ENCODE measurements around the gene SPATA16.
"Not testable (repeated sequence)": the region's sequence is repeated elsewhere in the genome, so short reads cannot be mapped to it uniquely, and the experiment has no call there.

Gene SPATA16

GRCh38 chr3:172876297-172876696, 264.7 kb downstream of the SPATA16 start:
- Histone ChIP-seq H3K36me3 (no peaks in the 10 kb centered on the region), H3K27me3 (no peaks in the 10 kb centered on the region), H3K9me3 (peaks cover 0 to 4% (median 0%) of the 10 kb centered on the region in 3 donors), H3K4me3 (no peak overlapping the region), H3K4me1 (no peaks in the 10 kb centered on the region), H3K27ac (no peak overlapping the region)
- DNase-seq: no peak
- TF ChIP-seq CTCF (IDR thresholded peaks at IDR 0.05): no peak
- intact Hi-C loops (cut with DNase I; ENCODE audit: low total_unique reads): no loop called here

- H3K27ac ChIP-seq: no peak overlapping the region
- no peaks in the 10 kb centered on the region for H3K27me3 ChIP-seq
- no peaks in the 10 kb centered on the region for H3K9me3 ChIP-seq
- no peak overlapping the region for H3K4me3 ChIP-seq
- intact Hi-C loops (cut with DNase I; ENCODE audit: low total_unique reads): no loop called here
- no peak for DNase-seq
- H3K36me3 ChIP-seq: no peaks in the 10 kb centered on the region
- TF ChIP-seq CTCF (IDR thresholded peaks at IDR 0.05): no peak
- H3K4me1 ChIP-seq: no peaks in the 10 kb centered on the region
Measured at GRCh38 chr3:172875039-172875438, 266.0 kb downstream of the SPATA16 start.

GRCh38 chr3:172869784-172870518, 271.1 kb downstream of the SPATA16 start:
- no peaks in the 10 kb centered on the region for H3K9me3 ChIP-seq
- H3K27me3 ChIP-seq: no peaks in the 10 kb centered on the region
- intact Hi-C loops (cut with DNase I; ENCODE audit: low total_unique reads): no loop called here
- no peaks in the 10 kb centered on the region for H3K36me3 ChIP-seq
- no peak for DNase-seq
- H3K4me1 ChIP-seq: no peaks in the 10 kb centered on the region
- H3K27ac ChIP-seq: no peak overlapping the region
- TF ChIP-seq CTCF (IDR thresholded peaks at IDR 0.05): no peak
- no peak overlapping the region for H3K4me3 ChIP-seq

GRCh38 chr3:172869368-172869771, 271.7 kb downstream of the SPATA16 start:
- Histone ChIP-seq H3K27me3 (no peaks in the 10 kb centered on the region), H3K4me1 (no peaks in the 10 kb centered on the region), H3K9me3 (no peaks in the 10 kb centered on the region), H3K4me3 (no peak overlapping the region), H3K27ac (no peak overlapping the region), H3K36me3 (no peaks in the 10 kb centered on the region)
- no peak for TF ChIP-seq CTCF (IDR thresholded peaks at IDR 0.05)
- intact Hi-C loops (cut with DNase I; ENCODE audit: low total_unique reads): no loop called here
- no peak for DNase-seq

GRCh38 chr3:172868582-172869200, 272.3 kb downstream of the SPATA16 start:
- no peaks in the 10 kb centered on the region for H3K36me3 ChIP-seq
- H3K4me1 ChIP-seq: no peaks in the 10 kb centered on the region
- H3K9me3 ChIP-seq: no peaks in the 10 kb centered on the region
- no peak for TF ChIP-seq CTCF (IDR thresholded peaks at IDR 0.05)
- H3K27me3 ChIP-seq: no peaks in the 10 kb centered on the region
- intact Hi-C loops (cut with DNase I; ENCODE audit: low total_unique reads): no loop called here
- no peak for DNase-seq
- H3K4me3 ChIP-seq: no peak overlapping the region
- no peak overlapping the region for H3K27ac ChIP-seq

- DNase-seq; H3K27me3 ChIP-seq; H3K36me3 ChIP-seq; H3K9me3 ChIP-seq; H3K27ac ChIP-seq; H3K4me1 ChIP-seq; H3K4me3 ChIP-seq; intact Hi-C loops (cut with DNase I; ENCODE audit: low total_unique reads): not testable (repeated sequence)
Measured at GRCh38 chr3:172866726-172867350, 274.2 kb downstream of the SPATA16 start.

All from tibial artery (tissue), 4 donors.